ENCODE results near the gene TNRC6C.

TNRC6C gene

DNA sequence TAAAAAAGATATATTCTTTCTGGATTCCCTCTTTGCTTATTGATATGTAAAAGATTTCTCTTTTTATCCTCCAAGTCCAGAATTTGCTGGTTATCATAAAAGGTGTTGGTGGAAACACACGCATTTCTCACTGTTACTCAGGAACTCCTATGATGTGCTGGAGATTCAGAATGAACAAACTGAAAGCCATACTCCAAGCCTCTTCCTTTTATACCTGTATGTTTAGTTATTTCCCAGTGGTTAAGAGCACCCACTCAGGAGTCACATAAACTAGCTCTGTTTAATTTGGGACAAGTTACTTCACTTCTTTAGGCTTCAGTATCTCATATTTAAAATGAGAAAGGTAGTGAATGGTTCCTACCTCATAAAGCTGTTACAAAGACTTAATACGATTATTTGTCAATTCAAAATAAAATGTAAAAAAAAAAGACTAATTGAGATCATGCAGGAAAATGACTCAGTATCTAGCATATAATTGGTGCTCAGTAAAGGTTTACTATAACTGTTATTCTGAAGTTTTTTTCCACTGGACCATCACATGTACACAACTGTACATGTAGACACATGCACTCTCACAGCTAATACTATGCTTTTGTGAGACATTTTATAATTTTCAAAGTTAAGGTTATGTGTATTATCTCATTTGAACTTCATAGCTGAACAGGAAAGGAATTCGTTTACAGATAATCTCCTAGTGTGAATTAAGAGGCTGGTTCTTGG lies 47.1 kb downstream of the TNRC6C start:
- no peaks in the 10 kb centered on the region for H3K27me3 ChIP-seq (ENCODE audit: control insufficient read depth, insufficient read depth, low read length)

GRCh38 chr17:78006338-78006737 lies 47.8 kb downstream of the TNRC6C start:
- H3K4me3 ChIP-seq (ENCODE audit: low read length): no peak overlapping the region
- peaks cover 16% of the 10 kb centered on the region for H3K4me1 ChIP-seq (ENCODE audit: control insufficient read depth, low read depth, low read length)
- H3K9ac ChIP-seq (ENCODE audit: low read length): no peak overlapping the region
- peaks cover 26% of the 10 kb centered on the region for H3K36me3 ChIP-seq (ENCODE audit: control insufficient read depth, low read depth, low read length)
- H3K27ac ChIP-seq (ENCODE audit: low read length): no peak overlapping the region
- H3K27me3 ChIP-seq (ENCODE audit: control insufficient read depth, insufficient read depth, low read length): no peaks in the 10 kb centered on the region
- H3K9me3 ChIP-seq (ENCODE audit: control insufficient read depth, low read depth, low read length): no peaks in the 10 kb centered on the region

More for the DNA sequence above, 47.1 kb downstream of the TNRC6C start:
- no peaks in the 10 kb centered on the region for H3K9me3 ChIP-seq (ENCODE audit: control insufficient read depth, low read depth, low read length)
- H3K27ac ChIP-seq (ENCODE audit: low read length): no peak overlapping the region
- peaks cover 16% of the 10 kb centered on the region for H3K4me1 ChIP-seq (ENCODE audit: control insufficient read depth, low read depth, low read length)
- H3K4me3 ChIP-seq (ENCODE audit: low read length): no peak overlapping the region
- H3K9ac ChIP-seq (ENCODE audit: low read length): no peak overlapping the region
- H3K36me3 ChIP-seq (ENCODE audit: control insufficient read depth, low read depth, low read length): peaks cover 26% of the 10 kb centered on the region

GRCh38 chr17:78007647-78008046 lies 49.1 kb downstream of the TNRC6C start:
- no peak overlapping the region for H3K4me3 ChIP-seq (ENCODE audit: low read length)
- no peaks in the 10 kb centered on the region for H3K27me3 ChIP-seq (ENCODE audit: control insufficient read depth, insufficient read depth, low read length)
- H3K4me1 ChIP-seq (ENCODE audit: control insufficient read depth, low read depth, low read length): peaks cover 16% of the 10 kb centered on the region
- H3K27ac ChIP-seq (ENCODE audit: low read length): no peak overlapping the region
- no peaks in the 10 kb centered on the region for H3K9me3 ChIP-seq (ENCODE audit: control insufficient read depth, low read depth, low read length)
- H3K36me3 ChIP-seq (ENCODE audit: control insufficient read depth, low read depth, low read length): peaks cover 32% of the 10 kb centered on the region
- no peak overlapping the region for H3K9ac ChIP-seq (ENCODE audit: low read length)

DNA sequence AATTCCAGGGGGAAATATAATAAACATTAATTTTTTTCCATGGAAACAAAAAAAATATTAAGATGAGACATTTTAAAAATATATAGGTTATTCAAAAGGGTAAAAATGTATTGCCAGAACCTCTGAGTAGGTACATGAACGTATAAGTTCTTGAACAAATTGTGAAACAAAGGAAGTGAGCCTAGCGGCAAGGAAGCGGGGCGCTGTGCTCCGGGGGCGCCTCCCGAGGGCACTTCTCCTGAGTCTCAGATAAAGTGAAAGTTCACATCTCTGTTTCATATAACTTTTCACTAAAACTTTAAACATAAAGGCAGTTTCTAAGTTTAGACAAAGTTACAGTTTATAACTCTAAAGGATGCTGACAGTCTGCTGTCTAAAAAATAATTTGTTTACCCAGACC lies 52.3 kb downstream of the TNRC6C start:
- Histone ChIP-seq H3K36me3 (ENCODE audit: control insufficient read depth, low read depth, low read length) (peaks cover 22% of the 10 kb centered on the region), H3K4me1 (ENCODE audit: control insufficient read depth, low read depth, low read length) (peaks cover 4% of the 10 kb centered on the region), H3K27ac (ENCODE audit: low read length) (no peak overlapping the region), H3K27me3 (ENCODE audit: control insufficient read depth, insufficient read depth, low read length) (no peaks in the 10 kb centered on the region), H3K9me3 (ENCODE audit: control insufficient read depth, low read depth, low read length) (no peaks in the 10 kb centered on the region), H3K4me3 (ENCODE audit: low read length) (no peak overlapping the region), H3K9ac (ENCODE audit: low read length) (no peak overlapping the region)

DNA sequence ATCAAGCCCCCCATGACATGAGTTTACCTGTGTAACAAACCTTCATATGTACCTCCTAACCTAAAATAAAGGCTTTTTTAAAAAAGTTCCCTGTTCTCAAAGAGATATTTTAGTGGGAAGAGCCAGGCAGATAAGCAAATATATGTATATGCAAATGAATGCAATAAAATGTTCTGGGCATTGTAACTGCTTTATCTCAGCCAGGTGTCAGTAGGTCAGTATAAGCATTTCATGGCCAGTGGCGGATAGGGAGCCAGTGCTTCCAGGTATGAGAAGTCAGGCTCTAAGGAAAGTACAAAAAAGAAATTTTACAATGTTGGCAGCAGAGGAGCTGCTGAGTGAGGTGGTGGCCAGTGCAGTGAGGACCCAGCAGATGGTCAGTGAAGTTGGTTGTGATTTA lies 53.9 kb downstream of the TNRC6C start:
- no peak overlapping the region for H3K4me3 ChIP-seq (ENCODE audit: low read length)
- H3K36me3 ChIP-seq (ENCODE audit: control insufficient read depth, low read depth, low read length): peaks cover 17% of the 10 kb centered on the region
- H3K27ac ChIP-seq (ENCODE audit: low read length): no peak overlapping the region
- H3K9me3 ChIP-seq (ENCODE audit: control insufficient read depth, low read depth, low read length): no peaks in the 10 kb centered on the region
- H3K27me3 ChIP-seq (ENCODE audit: control insufficient read depth, insufficient read depth, low read length): no peaks in the 10 kb centered on the region
- H3K9ac ChIP-seq (ENCODE audit: low read length): no peak overlapping the region
- peaks cover 4% of the 10 kb centered on the region for H3K4me1 ChIP-seq (ENCODE audit: control insufficient read depth, low read depth, low read length)

DNA sequence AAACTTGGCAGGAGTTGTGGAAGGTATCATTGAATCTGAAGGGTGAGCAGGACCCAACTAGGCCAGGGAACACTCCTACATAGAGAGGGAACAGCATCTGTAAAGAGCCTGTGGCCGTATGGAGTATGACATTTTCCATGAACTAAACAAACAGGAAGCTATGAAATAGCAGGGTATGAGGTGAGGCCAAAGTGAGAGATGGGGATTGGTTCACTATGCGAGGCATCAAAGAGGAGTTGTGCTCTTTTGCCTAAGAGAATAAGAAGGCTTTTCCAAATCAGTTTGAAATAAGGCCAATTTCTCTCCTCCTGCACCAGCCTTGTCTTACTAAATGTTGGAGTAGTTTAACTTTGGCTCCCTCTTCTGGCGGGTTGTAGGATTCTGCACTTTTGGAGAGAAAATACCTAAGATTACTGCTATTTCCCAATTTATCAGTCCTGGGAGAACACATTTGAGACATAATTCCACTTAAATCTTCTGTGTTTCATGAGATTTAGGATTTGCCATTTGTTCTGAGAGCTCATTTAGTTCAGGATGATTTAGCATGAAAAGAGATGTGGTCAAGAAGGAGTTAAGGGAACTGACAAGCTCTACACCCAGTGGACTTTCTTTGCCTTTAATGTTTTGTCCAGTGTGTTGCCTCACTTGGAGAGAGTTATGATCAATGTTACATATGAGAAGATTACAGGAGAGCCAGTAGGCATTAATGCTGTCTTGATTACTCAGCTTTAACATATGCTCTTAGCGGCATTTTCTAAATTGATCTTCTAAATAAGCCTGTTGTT lies 55.4 kb downstream of the TNRC6C start:
- Histone ChIP-seq H3K4me1 (ENCODE audit: control insufficient read depth, low read depth, low read length) (peaks cover 2% of the 10 kb centered on the region), H3K9me3 (ENCODE audit: control insufficient read depth, low read depth, low read length) (no peaks in the 10 kb centered on the region), H3K4me3 (ENCODE audit: low read length) (no peak overlapping the region), H3K9ac (ENCODE audit: low read length) (no peak overlapping the region), H3K27me3 (ENCODE audit: control insufficient read depth, insufficient read depth, low read length) (no peaks in the 10 kb centered on the region), H3K27ac (ENCODE audit: low read length) (no peak overlapping the region), H3K36me3 (ENCODE audit: control insufficient read depth, low read depth, low read length) (peaks cover 17% of the 10 kb centered on the region)

DNA sequence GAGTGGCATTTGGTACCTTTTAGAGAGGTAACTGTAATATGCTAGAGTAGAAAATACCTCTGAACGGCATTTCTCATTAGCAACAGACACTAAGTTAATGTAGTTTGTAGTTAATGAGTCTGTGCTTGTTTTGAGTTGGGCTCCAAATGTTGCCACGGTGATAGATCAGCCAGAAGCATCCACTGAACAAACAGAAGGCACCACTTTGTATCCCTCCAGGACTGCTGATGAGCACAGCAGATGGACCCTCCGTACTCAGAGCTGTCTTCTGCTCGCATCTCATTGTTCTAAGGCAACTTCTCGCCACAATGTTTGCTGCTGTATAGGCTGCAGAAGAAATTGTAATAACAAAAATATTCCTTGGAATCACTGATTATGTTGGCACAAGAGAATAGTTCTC lies 56.1 kb downstream of the TNRC6C start:
- H3K27ac ChIP-seq (ENCODE audit: low read length): no peak overlapping the region
- peaks cover 8% of the 10 kb centered on the region for H3K4me1 ChIP-seq (ENCODE audit: control insufficient read depth, low read depth, low read length)
- H3K9ac ChIP-seq (ENCODE audit: low read length): no peak overlapping the region
- peaks cover 14% of the 10 kb centered on the region for H3K36me3 ChIP-seq (ENCODE audit: control insufficient read depth, low read depth, low read length)
- H3K9me3 ChIP-seq (ENCODE audit: control insufficient read depth, low read depth, low read length): no peaks in the 10 kb centered on the region
- H3K27me3 ChIP-seq (ENCODE audit: control insufficient read depth, insufficient read depth, low read length): no peaks in the 10 kb centered on the region
- H3K4me3 ChIP-seq (ENCODE audit: low read length): no peak overlapping the region

DNA sequence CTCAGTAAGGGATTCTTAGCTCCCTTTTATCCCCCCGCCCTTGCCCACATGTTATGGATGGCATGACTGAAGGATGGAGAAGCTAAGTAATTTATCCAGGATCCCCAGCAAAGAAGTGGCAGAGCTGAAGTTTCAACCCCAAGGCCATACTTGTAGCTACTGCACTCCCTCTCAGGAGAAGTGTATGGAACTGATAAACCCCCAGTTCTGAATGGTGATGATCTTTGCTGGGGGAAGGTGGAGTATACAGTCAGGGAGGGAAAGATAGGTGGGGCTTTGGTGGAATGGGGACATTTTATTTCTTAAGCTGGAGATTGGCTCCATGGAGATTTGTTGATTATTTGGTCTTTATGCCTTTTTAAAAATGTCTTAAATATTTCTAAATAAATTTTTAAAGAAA lies 58.3 kb downstream of the TNRC6C start:
- H3K9me3 ChIP-seq (ENCODE audit: control insufficient read depth, low read depth, low read length): no peaks in the 10 kb centered on the region
- H3K36me3 ChIP-seq (ENCODE audit: control insufficient read depth, low read depth, low read length): peaks cover under 1% of the 10 kb centered on the region
- no peaks in the 10 kb centered on the region for H3K27me3 ChIP-seq (ENCODE audit: control insufficient read depth, insufficient read depth, low read length)
- no peak overlapping the region for H3K4me3 ChIP-seq (ENCODE audit: low read length)
- H3K27ac ChIP-seq (ENCODE audit: low read length): no peak overlapping the region
- peaks cover 10% of the 10 kb centered on the region for H3K4me1 ChIP-seq (ENCODE audit: control insufficient read depth, low read depth, low read length)
- H3K9ac ChIP-seq (ENCODE audit: low read length): no peak overlapping the region

GRCh38 chr17:78019367-78019975 lies 61.0 kb downstream of the TNRC6C start:
- H3K9ac ChIP-seq (ENCODE audit: low read length): no peak overlapping the region
- H3K27ac ChIP-seq (ENCODE audit: low read length): no peak overlapping the region
- H3K4me3 ChIP-seq (ENCODE audit: low read length): no peak overlapping the region
- H3K9me3 ChIP-seq (ENCODE audit: control insufficient read depth, low read depth, low read length): no peaks in the 10 kb centered on the region
- H3K4me1 ChIP-seq (ENCODE audit: control insufficient read depth, low read depth, low read length): peaks cover 10% of the 10 kb centered on the region
- H3K27me3 ChIP-seq (ENCODE audit: control insufficient read depth, insufficient read depth, low read length): no peaks in the 10 kb centered on the region
- no peaks in the 10 kb centered on the region for H3K36me3 ChIP-seq (ENCODE audit: control insufficient read depth, low read depth, low read length)

- no peak overlapping the region for H3K4me3 ChIP-seq (ENCODE audit: low read length)
- H3K27ac ChIP-seq (ENCODE audit: low read length): no peak overlapping the region
- H3K4me1 ChIP-seq (ENCODE audit: control insufficient read depth, low read depth, low read length): peaks cover 10% of the 10 kb centered on the region
- no peaks in the 10 kb centered on the region for H3K9me3 ChIP-seq (ENCODE audit: control insufficient read depth, low read depth, low read length)
- H3K36me3 ChIP-seq (ENCODE audit: control insufficient read depth, low read depth, low read length): peaks cover 1% of the 10 kb centered on the region
- H3K9ac ChIP-seq (ENCODE audit: low read length): no peak overlapping the region
- no peaks in the 10 kb centered on the region for H3K27me3 ChIP-seq (ENCODE audit: control insufficient read depth, insufficient read depth, low read length)
These were observed 61.6 kb downstream of the TNRC6C start for GRCh38 chr17:78019976-78020716.

- H3K9me3 ChIP-seq (ENCODE audit: control insufficient read depth, low read depth, low read length): no peaks in the 10 kb centered on the region
- no peaks in the 10 kb centered on the region for H3K27me3 ChIP-seq (ENCODE audit: control insufficient read depth, insufficient read depth, low read length)
- no peak overlapping the region for H3K27ac ChIP-seq (ENCODE audit: low read length)
- no peak overlapping the region for H3K4me3 ChIP-seq (ENCODE audit: low read length)
- peaks cover 10% of the 10 kb centered on the region for H3K4me1 ChIP-seq (ENCODE audit: control insufficient read depth, low read depth, low read length)
- peaks cover 3% of the 10 kb centered on the region for H3K36me3 ChIP-seq (ENCODE audit: control insufficient read depth, low read depth, low read length)
- H3K9ac ChIP-seq (ENCODE audit: low read length): no peak overlapping the region
These were observed 62.2 kb downstream of the TNRC6C start for GRCh38 chr17:78020717-78021108.
